Fibroblast of lung (primary cell): ENCODE results near the gene DMP1. TPM values are rescaled to one million over a fixed set of nuclear protein-coding genes. Genes with fewer than 3 reads are reported as not detected.
"Not testable (repeated sequence)": the region's sequence is repeated elsewhere in the genome, so short reads cannot be mapped to it uniquely, and the experiment has no call there.

Source experiments
- DNase-seq, 2 donors: peaks; one replicate each; pipeline versions ENCODE4 v3.0.0 to v3.0.0-alpha.2; 2010; ENCODE audit warnings: low read depth in 2 of 2
- H2AFZ ChIP-seq: 2 replicates; pipeline ENCODE4 v1.5.1; 2012; ENCODE audit warnings: low read length, control low read depth, inconsistent platforms
- H3K27ac ChIP-seq: 2 replicates; pipeline ENCODE4 v1.5.1; 2011; ENCODE audit warnings: low read length, control low read depth; ENCODE audit not compliant: insufficient read depth
- H3K27me3 ChIP-seq: 2 replicates; pipeline ENCODE4 v1.5.1; 2011; ENCODE audit warnings: mild to moderate bottlenecking, low read length; ENCODE audit not compliant: control insufficient read depth, insufficient read depth
- H3K36me3 ChIP-seq: 2 replicates; pipeline ENCODE4 v1.5.1; 2011; ENCODE audit warnings: low read length; ENCODE audit not compliant: control insufficient read depth, insufficient read depth
- H3K4me1 ChIP-seq: 2 replicates; pipeline ENCODE4 v1.5.1; 2011; ENCODE audit warnings: low read length; ENCODE audit not compliant: control insufficient read depth, insufficient read depth; ENCODE audit errors: extremely low read depth
- H3K4me2 ChIP-seq: 2 replicates; pipeline ENCODE4 v1.5.1; 2011; ENCODE audit warnings: low read length, control low read depth; ENCODE audit not compliant: insufficient read depth; ENCODE audit errors: extremely low read depth
- H3K4me3 ChIP-seq, 4 experiments: fragments of 200-600 bp in 1 of 4; sonication (generic) in 1 of 4; replicated peaks in 1 of 4; 2 replicates each; pipeline ENCODE4 v1.5.1; 2011 to 2016; ENCODE audit warnings: low read length in 4 of 4, low read depth in 3 of 4, mild to moderate bottlenecking in 3 of 4, control low read depth in 2 of 4, inconsistent platforms in 1 of 4, mixed read lengths in 1 of 4; ENCODE audit not compliant: insufficient read depth in 1 of 4; ENCODE audit errors: control extremely low read depth in 1 of 4
- H3K79me2 ChIP-seq: 2 replicates; pipeline ENCODE4 v1.5.1; 2012; ENCODE audit warnings: mild to moderate bottlenecking, low read length, inconsistent platforms; ENCODE audit not compliant: control insufficient read depth, insufficient read depth
- H3K9ac ChIP-seq: 2 replicates; pipeline ENCODE4 v1.5.1; 2011; ENCODE audit warnings: mild to moderate bottlenecking, low read length, control low read depth; ENCODE audit not compliant: insufficient read depth
- H3K9me3 ChIP-seq: 2 replicates; pipeline ENCODE4 v1.5.1; 2012; ENCODE audit warnings: low read depth, low read length; ENCODE audit not compliant: control insufficient read depth, insufficient read depth
- H4K20me1 ChIP-seq: 2 replicates; pipeline ENCODE4 v1.5.1; 2011; ENCODE audit warnings: low read length; ENCODE audit not compliant: control insufficient read depth, insufficient read depth; ENCODE audit errors: extremely low read depth
- EZH2 ChIP-seq: IDR thresholded peaks from 2 replicates; pipeline ENCODE4 v1.5.1; 2012; ENCODE audit warnings: low read length, control low read depth, mild to moderate bottlenecking; ENCODE audit errors: missing control alignments
- polyA plus RNA-seq, 2 donors: library from polyadenylated mRNA; depleted of rRNA in 1 of 2; stranded (reverse) in 1 of 2; unstranded in 1 of 2; fragments of >200 nt; gene quantifications; 2 replicates each; pipeline ENCODE4 v1.2.1, GENCODE V29; 2011 to 2012; ENCODE audit warnings: missing spikeins in 1 of 2
- total RNA-seq: library from RNA; depleted of rRNA; stranded (reverse); fragments of >200 nt; gene quantifications from 2 replicates; pipeline ENCODE4 v1.2.1, GENCODE V29; 2014
- TF ChIP-seq, protein P1 (sequence below), 2 donors: IDR thresholded peaks in 1 of 2; conservative IDR thresholded peaks in 1 of 2; 1 replicate in 1 of 2; 2 replicates in 1 of 2; pipeline ENCODE4 v1.5.1; 2011 to 2012; ENCODE audit warnings: low read length in 2 of 2, control low read depth in 1 of 2, inconsistent platforms in 1 of 2, low read depth in 1 of 2, mild to moderate bottlenecking in 1 of 2

The DMP1 gene
- total and polyA plus RNA-seq, 2 donors (not counting 1 experiment from before 2014, with no cell fraction given): not detected

DNA sequence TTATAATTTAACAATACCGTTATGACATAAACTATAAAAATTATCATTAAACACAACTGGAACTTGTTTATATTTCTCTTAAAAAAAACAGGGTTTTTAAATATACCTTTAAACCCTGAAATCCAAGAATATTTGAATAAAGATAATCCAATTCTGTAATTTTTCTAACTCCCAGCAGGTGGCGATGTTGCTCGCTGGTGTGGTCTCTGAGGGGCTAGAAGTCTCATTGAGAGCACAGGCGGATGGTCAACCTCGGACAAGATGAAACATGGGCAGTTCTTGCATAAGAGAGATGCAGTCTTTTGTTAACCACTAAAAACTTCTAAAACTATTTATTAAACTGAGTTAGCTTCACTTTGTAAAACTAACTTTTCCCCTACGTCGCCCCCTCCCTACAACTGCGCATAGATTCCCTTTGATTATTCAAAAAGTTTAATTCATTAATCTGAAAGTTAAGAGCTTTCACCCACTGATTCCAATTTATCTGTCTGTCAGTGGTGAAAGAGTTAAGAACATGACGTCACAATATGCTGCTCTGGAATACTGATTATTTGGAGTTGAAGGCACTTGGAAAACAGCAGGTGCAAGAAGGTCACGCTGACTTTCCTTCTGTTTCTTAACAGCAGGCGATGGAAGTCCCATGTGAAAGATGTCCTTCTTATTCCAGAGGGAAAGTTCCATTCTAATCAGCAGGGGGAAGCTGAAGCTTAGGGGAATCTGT lies 29.5 kb downstream of the DMP1 start:
- Histone ChIP-seq H3K9me3 (no peaks in the 10 kb centered on the region), H3K27ac (no peak overlapping the region), H3K36me3 (no peaks in the 10 kb centered on the region), H3K27me3 (no peaks in the 10 kb centered on the region), H3K4me3 (no peak overlapping the region), H3K79me2 (no peaks in the 10 kb centered on the region), H4K20me1 (no peaks in the 10 kb centered on the region), H2AFZ (no peak overlapping the region), H3K4me2 (no peak overlapping the region), H3K9ac (no peak overlapping the region), H3K4me1 (no peaks in the 10 kb centered on the region)
- peak; percentile 47 to 73 for DNase-seq
- TF ChIP-seq, protein P1, sequence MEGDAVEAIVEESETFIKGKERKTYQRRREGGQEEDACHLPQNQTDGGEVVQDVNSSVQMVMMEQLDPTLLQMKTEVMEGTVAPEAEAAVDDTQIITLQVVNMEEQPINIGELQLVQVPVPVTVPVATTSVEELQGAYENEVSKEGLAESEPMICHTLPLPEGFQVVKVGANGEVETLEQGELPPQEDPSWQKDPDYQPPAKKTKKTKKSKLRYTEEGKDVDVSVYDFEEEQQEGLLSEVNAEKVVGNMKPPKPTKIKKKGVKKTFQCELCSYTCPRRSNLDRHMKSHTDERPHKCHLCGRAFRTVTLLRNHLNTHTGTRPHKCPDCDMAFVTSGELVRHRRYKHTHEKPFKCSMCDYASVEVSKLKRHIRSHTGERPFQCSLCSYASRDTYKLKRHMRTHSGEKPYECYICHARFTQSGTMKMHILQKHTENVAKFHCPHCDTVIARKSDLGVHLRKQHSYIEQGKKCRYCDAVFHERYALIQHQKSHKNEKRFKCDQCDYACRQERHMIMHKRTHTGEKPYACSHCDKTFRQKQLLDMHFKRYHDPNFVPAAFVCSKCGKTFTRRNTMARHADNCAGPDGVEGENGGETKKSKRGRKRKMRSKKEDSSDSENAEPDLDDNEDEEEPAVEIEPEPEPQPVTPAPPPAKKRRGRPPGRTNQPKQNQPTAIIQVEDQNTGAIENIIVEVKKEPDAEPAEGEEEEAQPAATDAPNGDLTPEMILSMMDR (conservative IDR thresholded peaks at IDR 0.05 in 1 of 2, IDR thresholded peaks at IDR 0.05 in 1 of 2; ENCODE audit: low read depth in 1 of 2, low read length in 2 of 2): peak; percentile 69 to 76
- TF ChIP-seq EZH2: no peak

DNA sequence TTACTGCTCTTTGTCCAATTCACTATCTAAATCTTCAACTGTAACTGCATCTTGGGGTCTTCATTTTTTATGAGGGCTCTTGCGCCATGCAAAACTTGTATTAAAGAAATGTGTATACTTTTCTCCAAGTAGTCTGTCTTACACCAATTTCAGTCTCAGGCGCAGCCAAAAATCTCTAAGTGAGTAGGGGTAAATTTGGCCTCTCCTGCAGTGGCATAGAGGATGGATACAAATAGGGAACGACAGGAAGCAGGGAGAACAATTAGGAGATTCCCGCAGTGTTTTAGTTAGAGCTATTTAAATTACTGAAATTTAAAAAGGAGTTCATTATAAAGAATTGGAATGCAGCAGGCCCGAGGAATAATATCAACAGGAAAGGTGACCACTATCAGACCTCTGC lies 30.2 kb downstream of the DMP1 start:
- Histone ChIP-seq H4K20me1 (no peaks in the 10 kb centered on the region), H3K9ac (no peak overlapping the region), H3K79me2 (no peaks in the 10 kb centered on the region), H3K4me3 (no peak overlapping the region), H3K27ac (no peak overlapping the region), H3K4me2 (no peak overlapping the region), H3K9me3 (no peaks in the 10 kb centered on the region), H2AFZ (no peak overlapping the region), H3K36me3 (no peaks in the 10 kb centered on the region), H3K27me3 (no peaks in the 10 kb centered on the region), H3K4me1 (no peaks in the 10 kb centered on the region)
- no peak for TF ChIP-seq EZH2
- TF ChIP-seq, protein P1 (conservative IDR thresholded peaks at IDR 0.05 in 1 of 2, IDR thresholded peaks at IDR 0.05 in 1 of 2; ENCODE audit: low read depth in 1 of 2, low read length in 2 of 2): no peak
- DNase-seq: no peak

DNA sequence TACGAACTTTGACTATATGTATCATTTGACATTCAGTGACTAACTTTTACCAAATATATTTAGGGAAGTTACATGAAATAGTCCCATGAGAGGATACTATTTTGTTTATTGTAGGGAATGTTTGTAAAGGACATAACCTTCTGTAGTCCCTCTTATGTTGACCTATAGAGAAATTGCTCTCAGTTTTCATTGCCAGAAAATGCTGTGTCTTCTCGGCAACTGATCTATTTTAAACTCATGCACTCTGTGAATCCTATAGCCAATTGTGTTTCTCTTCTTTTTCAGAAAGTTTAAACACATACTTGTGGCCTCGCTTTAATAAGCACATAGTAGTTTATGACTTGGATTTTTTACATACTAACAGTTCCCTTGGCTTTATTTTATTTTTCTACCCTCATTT lies 38.2 kb downstream of the DMP1 start:
- Histone ChIP-seq H3K36me3 (no peaks in the 10 kb centered on the region), H2AFZ (no peak overlapping the region), H3K4me2 (no peak overlapping the region), H3K79me2 (no peaks in the 10 kb centered on the region), H3K4me3 (no peak overlapping the region), H3K4me1 (no peaks in the 10 kb centered on the region), H3K27ac (no peak overlapping the region), H4K20me1 (no peaks in the 10 kb centered on the region), H3K9ac (no peak overlapping the region), H3K27me3 (no peaks in the 10 kb centered on the region), H3K9me3 (no peaks in the 10 kb centered on the region)
- no peak for DNase-seq
- TF ChIP-seq, protein P1 (conservative IDR thresholded peaks at IDR 0.05 in 1 of 2, IDR thresholded peaks at IDR 0.05 in 1 of 2; ENCODE audit: low read depth in 1 of 2, low read length in 2 of 2): no peak
- TF ChIP-seq EZH2: no peak

DNA sequence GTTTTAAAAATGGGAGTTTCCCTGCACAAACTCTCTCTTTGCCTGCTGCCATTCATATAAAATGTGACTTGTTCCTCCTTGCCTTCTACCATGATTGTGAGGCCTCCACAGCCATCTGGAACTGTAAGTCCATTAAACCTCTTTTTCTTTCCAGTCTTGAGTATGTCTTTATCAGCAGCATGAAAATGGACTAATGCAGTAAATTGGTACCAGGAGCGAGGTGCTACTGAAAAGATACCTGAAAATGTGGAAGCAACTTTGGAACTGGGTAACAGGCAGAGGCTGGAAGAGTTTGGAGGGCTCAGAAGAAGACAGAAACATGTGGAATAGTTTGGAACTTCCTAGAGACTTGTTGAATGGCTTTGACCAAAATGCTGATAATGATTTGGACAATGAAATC lies 40.9 kb downstream of the DMP1 start:
- not testable (repeated sequence) for H3K9me3 ChIP-seq, H3K79me2 ChIP-seq, H3K36me3 ChIP-seq, H2AFZ ChIP-seq, DNase-seq, H3K27ac ChIP-seq, H3K27me3 ChIP-seq, H3K9ac ChIP-seq, H3K4me3 ChIP-seq, H3K4me1 ChIP-seq, H4K20me1 ChIP-seq, H3K4me2 ChIP-seq

DNA sequence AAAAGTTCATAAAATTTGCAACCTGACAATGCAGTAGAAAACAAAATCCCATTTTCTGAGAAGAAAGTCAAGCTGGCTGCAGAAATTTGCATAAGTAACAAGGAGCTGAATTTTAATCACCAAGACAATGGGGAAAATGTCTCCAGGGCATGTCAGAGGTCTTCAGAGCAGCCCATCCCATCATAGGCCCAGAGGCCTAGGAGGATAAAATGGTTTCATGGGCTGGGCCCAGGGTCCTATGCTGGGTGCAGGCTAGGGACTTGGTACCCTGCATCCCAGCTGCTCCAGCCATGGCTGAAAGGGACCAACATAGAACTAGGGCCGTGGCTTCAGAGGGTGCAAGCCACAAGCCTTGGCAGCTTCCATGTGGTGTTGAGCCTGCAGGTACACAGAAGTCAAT lies 42.0 kb downstream of the DMP1 start:
- not testable (repeated sequence) for H3K4me3 ChIP-seq, H3K27me3 ChIP-seq, H3K36me3 ChIP-seq, H3K4me2 ChIP-seq, H3K79me2 ChIP-seq, H3K9ac ChIP-seq, H3K27ac ChIP-seq, DNase-seq, H3K9me3 ChIP-seq, H4K20me1 ChIP-seq, H3K4me1 ChIP-seq, H2AFZ ChIP-seq
